GM12874 (cell line): ENCODE data around the gene PNKP.

Experiments
- CTCF ChIP-seq: IDR thresholded peaks from 2 replicates; pipeline ENCODE4 v1.5.1; 2011; ENCODE audit warnings: low read depth, mild to moderate bottlenecking, control low read depth, low read length, moderate library complexity; ENCODE audit not compliant: insufficient read depth

PNKP gene

GRCh38 chr19:49872245-49873128 is 5.1 kb upstream of the PNKP start:
- TF ChIP-seq CTCF: no peak

- TF ChIP-seq CTCF: no peak
Measured at GRCh38 chr19:49871349-49871985, 4.1 kb upstream of the PNKP start.

GRCh38 chr19:49870309-49870901 is 3.0 kb upstream of the PNKP start:
- no peak for TF ChIP-seq CTCF

- no peak for TF ChIP-seq CTCF
Measured at GRCh38 chr19:49869484-49870308, 2.3 kb upstream of the PNKP start.

GRCh38 chr19:49869009-49869483 is 1.7 kb upstream of the PNKP start:
- TF ChIP-seq CTCF: no peak

- TF ChIP-seq CTCF: no peak
Measured at GRCh38 chr19:49864890-49865289, 2.5 kb downstream of the PNKP start.
